Caco-2 (cell line): ENCODE measurements around the gene CFAP46. TPM values are rescaled to one million over a fixed set of nuclear protein-coding genes. Genes with fewer than 3 reads are reported as not detected.
A peak's percentile ranks its signal among the peaks of the same experiment; 100 is the strongest.

Source experiments
- BruUV-seq: library from RNA; stranded (reverse); fragments of 400-500 nt; replicated peaks from 2 replicates; lab custom pipeline; 2021; lab: Mats Ljungman, UMichigan
- CTCF ChIA-PET: fragments of 300-600 bp; sonication (Branson Sonifier 250); formaldehyde crosslinking; loops from one replicate; lab custom pipeline; 2022; ENCODE audit warnings: antibody characterized with exemption; lab: Charles Lee
- POLR2A ChIA-PET: fragments of 300-600 bp; sonication (Branson Sonifier 250); formaldehyde crosslinking; loops from one replicate; lab custom pipeline; 2022; ENCODE audit warnings: antibody characterized with exemption; lab: Charles Lee
- DNase-seq, 2 experiments: peaks; one replicate each; pipeline versions ENCODE4 v3.0.0 to v3.0.0-alpha.2; 2020 to 2022
- H3K27me3 ChIP-seq: replicated peaks from 2 replicates; pipeline ENCODE4 v1.6.0; 2011; ENCODE audit warnings: low read length; ENCODE audit not compliant: control insufficient read depth, insufficient read depth
- H3K36me3 ChIP-seq: 2 replicates; pipeline ENCODE4 v1.5.1; 2011; ENCODE audit warnings: low read length; ENCODE audit not compliant: control insufficient read depth, insufficient read depth
- H3K4me1 ChIP-seq: fragments of 250-450 bp; sonication (Bioruptor Pico); 2 replicates; pipeline ENCODE4 v1.5.1; 2020; ENCODE audit warnings: mild to moderate bottlenecking
- H3K4me3 ChIP-seq: 2 replicates; pipeline ENCODE4 v1.5.1; 2011; ENCODE audit warnings: low read depth, mild to moderate bottlenecking, control low read depth, low read length
- H3K9me3 ChIP-seq: fragments of 250-450 bp; sonication (Bioruptor Pico); 2 replicates; pipeline ENCODE4 v1.5.1; 2020; ENCODE audit warnings: mild to moderate bottlenecking, moderate library complexity
- H3K27ac Mint-ChIP-seq: one replicate; pipeline ENCODE4 v1.8.0; 2022; ENCODE audit warnings: mixed read lengths; ENCODE audit not compliant: unreplicated experiment
- H3K27me3 Mint-ChIP-seq: one replicate; pipeline ENCODE4 v1.8.0; 2022; ENCODE audit warnings: mixed read lengths; ENCODE audit not compliant: insufficient read depth, unreplicated experiment
- H3K36me3 Mint-ChIP-seq: one replicate; pipeline ENCODE4 v1.8.0; 2022; ENCODE audit warnings: mild to moderate bottlenecking, mixed read lengths; ENCODE audit not compliant: insufficient read depth, unreplicated experiment
- H3K4me1 Mint-ChIP-seq: one replicate; pipeline ENCODE4 v1.8.0; 2022; ENCODE audit warnings: low read depth, mixed read lengths; ENCODE audit not compliant: unreplicated experiment
- H3K4me3 Mint-ChIP-seq: one replicate; pipeline ENCODE4 v1.8.0; 2022; ENCODE audit warnings: mild to moderate bottlenecking, moderate library complexity, mixed read lengths; ENCODE audit not compliant: unreplicated experiment
- H3K9me3 Mint-ChIP-seq: one replicate; pipeline ENCODE4 v1.8.0; 2022; ENCODE audit warnings: mixed read lengths; ENCODE audit not compliant: unreplicated experiment
- intact Hi-C: fragments of 100-400 bp; cut with micrococcal nuclease; formaldehyde crosslinking; loops from one replicate; pipeline ENCODE4 v1.10.0; 2022; ENCODE audit not compliant: unreplicated experiment
- total RNA-seq: library from RNA; stranded (reverse); gene quantifications from 2 replicates; pipeline ENCODE4 v1.2.3, GENCODE V29; 2022
- TF ChIP-seq, protein P1 (sequence below), 2 experiments: fragments of 200-600 bp in 1 of 2; IDR thresholded peaks; 1 replicate in 1 of 2; 2 replicates in 1 of 2; pipeline versions ENCODE4 v1.5.1 to v1.8.0; 2011 to 2022; ENCODE audit warnings: antibody characterized with exemption in 1 of 2, control low read depth in 1 of 2, inconsistent platforms in 1 of 2, low read depth in 1 of 2, low read length in 1 of 2, mild to moderate bottlenecking in 1 of 2, moderate library complexity in 1 of 2; ENCODE audit not compliant: insufficient read depth in 1 of 2, severe bottlenecking in 1 of 2, unreplicated experiment in 1 of 2

The CFAP46 gene
- total RNA-seq, 1 experiment from 2014 or later, result not detected

DNA sequence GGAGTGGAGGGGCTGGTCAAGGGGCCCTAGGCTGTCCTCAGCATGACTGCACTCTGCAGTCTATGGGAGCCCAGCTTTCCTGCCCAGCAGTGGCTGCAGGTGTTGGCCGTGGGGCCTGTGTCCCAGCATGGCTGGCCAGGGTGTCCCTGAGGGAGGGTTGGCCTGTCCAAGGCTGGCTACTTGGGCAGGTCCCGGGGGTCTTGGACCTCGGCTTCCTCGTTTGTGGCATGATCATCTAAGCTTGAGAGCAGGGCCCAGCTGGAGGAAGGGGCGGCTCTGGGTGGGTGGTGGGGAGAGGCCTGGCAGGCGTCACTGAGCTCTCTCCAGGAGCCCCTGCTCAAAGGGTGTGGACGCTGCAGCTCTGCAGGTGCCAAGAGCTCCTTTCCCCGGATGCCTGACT, 43.7 kb upstream of the CFAP46 start:
- H3K4me3 ChIP-seq, result no peak overlapping the region
- POLR2A ChIA-PET, result no interaction called here
- no peak for DNase-seq
- no peak overlapping the region for H3K4me3 Mint-ChIP-seq
- no peaks in the 10 kb centered on the region for H3K4me1 Mint-ChIP-seq
- H3K4me1 ChIP-seq, result no peaks in the 10 kb centered on the region; the same call in 1 of the 2 replicates
- CTCF ChIA-PET, result no interaction called here
- no TSS peak for BruUV-seq
- no peaks in the 10 kb centered on the region for H3K27me3 ChIP-seq
- H3K36me3 ChIP-seq, result no peaks in the 10 kb centered on the region
- no peaks in the 10 kb centered on the region for H3K9me3 Mint-ChIP-seq
- H3K27me3 Mint-ChIP-seq, result peaks cover 6% of the 10 kb centered on the region
- intact Hi-C loops, result no loop called here
- no peaks in the 10 kb centered on the region for H3K36me3 Mint-ChIP-seq
- H3K9me3 ChIP-seq, result no peaks in the 10 kb centered on the region
- H3K27ac Mint-ChIP-seq, result no peak overlapping the region
- TF ChIP-seq, protein P1, sequence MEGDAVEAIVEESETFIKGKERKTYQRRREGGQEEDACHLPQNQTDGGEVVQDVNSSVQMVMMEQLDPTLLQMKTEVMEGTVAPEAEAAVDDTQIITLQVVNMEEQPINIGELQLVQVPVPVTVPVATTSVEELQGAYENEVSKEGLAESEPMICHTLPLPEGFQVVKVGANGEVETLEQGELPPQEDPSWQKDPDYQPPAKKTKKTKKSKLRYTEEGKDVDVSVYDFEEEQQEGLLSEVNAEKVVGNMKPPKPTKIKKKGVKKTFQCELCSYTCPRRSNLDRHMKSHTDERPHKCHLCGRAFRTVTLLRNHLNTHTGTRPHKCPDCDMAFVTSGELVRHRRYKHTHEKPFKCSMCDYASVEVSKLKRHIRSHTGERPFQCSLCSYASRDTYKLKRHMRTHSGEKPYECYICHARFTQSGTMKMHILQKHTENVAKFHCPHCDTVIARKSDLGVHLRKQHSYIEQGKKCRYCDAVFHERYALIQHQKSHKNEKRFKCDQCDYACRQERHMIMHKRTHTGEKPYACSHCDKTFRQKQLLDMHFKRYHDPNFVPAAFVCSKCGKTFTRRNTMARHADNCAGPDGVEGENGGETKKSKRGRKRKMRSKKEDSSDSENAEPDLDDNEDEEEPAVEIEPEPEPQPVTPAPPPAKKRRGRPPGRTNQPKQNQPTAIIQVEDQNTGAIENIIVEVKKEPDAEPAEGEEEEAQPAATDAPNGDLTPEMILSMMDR (IDR thresholded peaks at IDR 0.05; ENCODE audit: insufficient read depth in 1 of 2, low read depth in 1 of 2, low read length in 1 of 2, severe bottlenecking in 1 of 2, unreplicated experiment in 1 of 2), result no peak

DNA sequence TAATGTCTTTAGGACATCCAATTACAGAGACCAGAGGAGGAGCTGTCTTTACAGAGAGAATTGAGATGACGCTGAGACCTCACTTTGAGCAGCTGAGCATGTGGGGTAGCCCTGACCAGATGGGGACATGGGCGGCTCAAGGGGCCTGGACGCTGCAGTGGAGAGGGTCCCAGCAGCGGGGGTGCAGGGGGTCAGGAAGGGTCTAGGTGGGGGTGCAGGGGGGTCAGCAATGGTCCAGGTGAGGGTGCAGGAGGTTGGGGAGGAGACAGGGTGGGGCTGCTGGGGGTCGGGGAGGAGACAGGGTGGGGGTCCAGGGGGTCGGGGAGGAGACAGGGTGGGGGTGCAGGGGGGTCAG, 43.2 kb upstream of the CFAP46 start:
- H3K27ac Mint-ChIP-seq, result no peak overlapping the region
- Histone ChIP-seq H3K36me3 (no peaks in the 10 kb centered on the region), H3K27me3 (no peaks in the 10 kb centered on the region), H3K4me1 (no peaks in the 10 kb centered on the region; the same call in 1 of the 2 replicates), H3K4me3 (no peak overlapping the region), H3K9me3 (no peaks in the 10 kb centered on the region)
- H3K27me3 Mint-ChIP-seq, result peaks cover 6% of the 10 kb centered on the region
- TF ChIP-seq, protein P1 (IDR thresholded peaks at IDR 0.05; ENCODE audit: insufficient read depth in 1 of 2, low read depth in 1 of 2, low read length in 1 of 2, severe bottlenecking in 1 of 2, unreplicated experiment in 1 of 2), result no peak
- H3K4me3 Mint-ChIP-seq, result no peak overlapping the region
- DNase-seq, result no peak
- no peaks in the 10 kb centered on the region for H3K9me3 Mint-ChIP-seq
- H3K36me3 Mint-ChIP-seq, result no peaks in the 10 kb centered on the region
- no TSS peak for BruUV-seq
- CTCF ChIA-PET, result no interaction called here
- intact Hi-C loops, result no loop called here
- POLR2A ChIA-PET, result no interaction called here
- no peaks in the 10 kb centered on the region for H3K4me1 Mint-ChIP-seq

DNA sequence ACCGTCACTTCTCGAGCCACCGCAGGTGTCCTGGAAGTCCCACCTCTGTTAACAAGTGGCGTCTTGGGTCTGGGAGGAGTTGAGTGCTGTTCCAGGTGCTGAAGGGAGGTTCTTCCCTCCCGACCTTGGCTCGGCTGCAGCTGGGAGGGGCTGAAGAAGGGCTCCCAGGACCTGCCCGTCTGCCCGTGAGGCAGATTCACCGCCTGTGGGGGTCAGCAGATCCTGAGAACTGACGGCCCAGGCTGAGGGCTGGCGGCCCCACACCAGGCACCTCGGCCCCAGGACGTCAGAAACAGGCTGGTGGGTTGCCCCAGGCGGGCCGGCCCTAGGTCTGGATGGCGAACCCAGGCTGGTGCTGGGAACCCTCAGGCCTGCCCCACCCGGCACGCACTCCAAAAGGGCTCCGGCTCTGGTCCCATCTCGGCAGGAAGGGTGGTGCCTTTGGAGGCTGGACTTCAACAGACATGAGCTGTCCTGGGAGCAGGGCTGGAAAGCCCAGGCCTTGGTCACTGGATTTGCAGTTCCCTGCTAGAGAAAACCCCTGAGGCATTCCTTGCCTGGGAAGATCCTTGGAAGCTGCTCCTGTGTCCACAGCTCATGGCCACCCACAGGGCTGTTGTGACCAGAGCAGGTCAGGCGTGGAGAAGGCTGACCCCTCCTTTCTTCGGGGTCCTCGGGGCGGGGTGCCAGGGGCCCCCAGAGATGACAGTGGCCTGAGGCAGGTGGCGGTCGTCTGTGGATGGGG, 42.6 kb upstream of the CFAP46 start:
- no peaks in the 10 kb centered on the region for H3K36me3 Mint-ChIP-seq
- no peaks in the 10 kb centered on the region for H3K4me1 Mint-ChIP-seq
- H3K4me3 Mint-ChIP-seq, result no peak overlapping the region
- CTCF ChIA-PET, result interaction anchor here (1.4 kb wide), 1 partner anchor 47 kb away, joined by 4 read pairs; no protein-coding TSS in a partner anchor
- H3K27ac Mint-ChIP-seq, result no peak overlapping the region
- no peaks in the 10 kb centered on the region for H3K36me3 ChIP-seq
- no peaks in the 10 kb centered on the region for H3K9me3 Mint-ChIP-seq
- intact Hi-C loops, result no loop called here
- H3K27me3 Mint-ChIP-seq, result peaks cover 6% of the 10 kb centered on the region
- peak in 1 of 2 experiments; percentile 26 for DNase-seq
- no peaks in the 10 kb centered on the region for H3K9me3 ChIP-seq
- TF ChIP-seq, protein P1 (IDR thresholded peaks at IDR 0.05; ENCODE audit: insufficient read depth in 1 of 2, low read depth in 1 of 2, low read length in 1 of 2, severe bottlenecking in 1 of 2, unreplicated experiment in 1 of 2), result no peak
- no peaks in the 10 kb centered on the region; the same call in 1 of the 2 replicates for H3K4me1 ChIP-seq
- H3K27me3 ChIP-seq, result no peaks in the 10 kb centered on the region
- no peak overlapping the region for H3K4me3 ChIP-seq
- BruUV-seq, result no TSS peak
- POLR2A ChIA-PET, result no interaction called here
